CD14-positive monocyte (primary cell): ENCODE data around the gene RPTOR. TPM values are rescaled to one million over a fixed set of nuclear protein-coding genes. Genes with fewer than 3 reads are reported as not detected.

Source experiments
- DNase-seq, 3 donors: peaks; one replicate each; pipeline ENCODE4 v3.0.0-alpha.2; 2011 to 2022
- H2AFZ ChIP-seq: 2 replicates; pipeline ENCODE4 v1.6.0; 2012; ENCODE audit warnings: mild to moderate bottlenecking, low read depth, low read length, inconsistent platforms; ENCODE audit not compliant: insufficient read depth, poor library complexity, severe bottlenecking
- H3K27ac ChIP-seq, 2 donors: 1 replicate in 1 of 2; 2 replicates in 1 of 2; pipeline ENCODE4 v1.5.1; 2012 to 2013; ENCODE audit warnings: low read length in 2 of 2, control low read depth in 1 of 2, inconsistent platforms in 1 of 2, low read depth in 1 of 2, mild to moderate bottlenecking in 1 of 2
- H3K27me3 ChIP-seq, 2 donors: one replicate each; pipeline versions ENCODE4 v1.6.0 to v1.6.1; 2011 to 2013; ENCODE audit warnings: low read length in 2 of 2; ENCODE audit not compliant: control insufficient read depth in 2 of 2, insufficient read depth in 2 of 2
- H3K36me3 ChIP-seq, 2 donors: replicated peaks in 1 of 2; 1 replicate in 1 of 2; 2 replicates in 1 of 2; pipeline versions ENCODE4 v1.5.1 to v1.6.1; 2012 to 2013; ENCODE audit warnings: low read length in 2 of 2, control low read depth in 1 of 2, inconsistent platforms in 1 of 2, mild to moderate bottlenecking in 1 of 2; ENCODE audit not compliant: insufficient read depth in 2 of 2, control insufficient read depth in 1 of 2
- H3K4me1 ChIP-seq, 2 donors: 1 replicate in 1 of 2; 2 replicates in 1 of 2; pipeline versions ENCODE4 v1.5.1 to v1.6.1; 2012 to 2013; ENCODE audit warnings: low read length in 2 of 2, control low read depth in 1 of 2, inconsistent platforms in 1 of 2, mild to moderate bottlenecking in 1 of 2, moderate library complexity in 1 of 2; ENCODE audit not compliant: insufficient read depth in 2 of 2, control insufficient read depth in 1 of 2
- H3K4me2 ChIP-seq: replicated peaks from 2 replicates; pipeline ENCODE3; 2012; ENCODE audit warnings: low read length, moderate library complexity, mild to moderate bottlenecking; ENCODE audit not compliant: poor library complexity, severe bottlenecking; ENCODE audit errors: extremely low read depth
- H3K4me3 ChIP-seq, 3 experiments: fragments of 200-600 bp in 1 of 3; sonication (generic) in 1 of 3; replicated peaks in 1 of 3; 1 replicate in 2 of 3; 2 replicates in 1 of 3; pipeline ENCODE4 v1.5.1; 2011 to 2013; ENCODE audit warnings: low read length in 3 of 3, mild to moderate bottlenecking in 3 of 3, control low read depth in 2 of 3, low read depth in 2 of 3, inconsistent platforms in 1 of 3, moderate library complexity in 1 of 3
- H3K79me2 ChIP-seq: 2 replicates; pipeline ENCODE4 v1.6.0; 2012; ENCODE audit warnings: mild to moderate bottlenecking, control low read depth, inconsistent platforms, low read length, moderate library complexity; ENCODE audit not compliant: insufficient read depth
- H3K9ac ChIP-seq: 2 replicates; pipeline ENCODE4 v1.6.0; 2017; ENCODE audit warnings: low read length, mild to moderate bottlenecking; ENCODE audit not compliant: insufficient read depth, poor library complexity, severe bottlenecking
- H3K9me3 ChIP-seq, 2 donors: replicated peaks in 1 of 2; 1 replicate in 1 of 2; 2 replicates in 1 of 2; pipeline versions ENCODE4 v1.5.1 to v1.6.1; 2012 to 2013; ENCODE audit warnings: low read length in 2 of 2, control low read depth in 1 of 2; ENCODE audit not compliant: control insufficient read depth in 1 of 2, insufficient read depth in 1 of 2
- H4K20me1 ChIP-seq: 2 replicates; pipeline ENCODE4 v1.6.0; 2012; ENCODE audit warnings: mild to moderate bottlenecking, low read length, control low read depth, moderate library complexity; ENCODE audit not compliant: insufficient read depth
- H3K27ac Mint-ChIP-seq, 7 donors: one replicate each; pipeline ENCODE4 v1.8.0; 2020; ENCODE audit warnings: mild to moderate bottlenecking in 7 of 7, mixed read lengths in 7 of 7, moderate library complexity in 6 of 7, inconsistent platforms in 2 of 7
- H3K27me3 Mint-ChIP-seq, 3 donors: one replicate each; pipeline ENCODE4 v1.8.0; 2021 to 2022; ENCODE audit warnings: low read depth in 3 of 3, mild to moderate bottlenecking in 3 of 3, mixed read lengths in 3 of 3, moderate library complexity in 3 of 3, inconsistent platforms in 1 of 3
- H3K36me3 Mint-ChIP-seq, 2 donors: one replicate each; pipeline ENCODE4 v1.8.0; 2020; ENCODE audit warnings: mixed read lengths in 2 of 2, inconsistent platforms in 1 of 2, mild to moderate bottlenecking in 1 of 2
- H3K4me1 Mint-ChIP-seq: one replicate; pipeline ENCODE4 v1.8.0; 2020; ENCODE audit warnings: mild to moderate bottlenecking, mixed read lengths
- H3K4me3 Mint-ChIP-seq, 2 donors: one replicate each; pipeline ENCODE4 v1.8.0; 2020; ENCODE audit warnings: mild to moderate bottlenecking in 2 of 2, mixed read lengths in 2 of 2, moderate library complexity in 1 of 2
- H3K9me3 Mint-ChIP-seq, 7 donors: one replicate each; pipeline ENCODE4 v1.8.0; 2020 to 2022; ENCODE audit warnings: mixed read lengths in 7 of 7, mild to moderate bottlenecking in 6 of 7, moderate library complexity in 6 of 7, inconsistent platforms in 2 of 7
- WGBS: methylation state at CpG from one replicate; pipeline ENCODE4 v1.1.5; 2013; ENCODE audit warnings: missing lambda C conversion rate; ENCODE audit not compliant: insufficient coverage; 5-methylcytosine and 5-hydroxymethylcytosine counted together
- intact Hi-C, 2 donors: fragments of 100-400 bp; cut with micrococcal nuclease; formaldehyde crosslinking; loops; one replicate each; pipeline versions ENCODE4 v1.15.0 to v1.15.1; 2023
- polyA plus RNA-seq, 3 donors: library from polyadenylated mRNA; depleted of rRNA in 1 of 3; unstranded in 2 of 3; stranded (reverse) in 1 of 3; fragments of 300-500 nt in 2 of 3; fragments of >200 nt in 1 of 3; fragmentation: Illumina TruSeq in 2 of 3; gene quantifications; 1 replicate in 2 of 3; 2 replicates in 1 of 3; pipeline ENCODE4 v1.2.3, GENCODE V29; 2012 to 2021
- TF ChIP-seq, protein P1 (sequence below): fragments of 200-600 bp; IDR thresholded peaks from one replicate; pipeline ENCODE4 v1.8.0; 2022; ENCODE audit warnings: antibody characterized with exemption, mild to moderate bottlenecking

RPTOR gene
- polyA plus RNA-seq, 3 donors: 1.1 to 8.7 (median 2.6) TPM

DNA sequence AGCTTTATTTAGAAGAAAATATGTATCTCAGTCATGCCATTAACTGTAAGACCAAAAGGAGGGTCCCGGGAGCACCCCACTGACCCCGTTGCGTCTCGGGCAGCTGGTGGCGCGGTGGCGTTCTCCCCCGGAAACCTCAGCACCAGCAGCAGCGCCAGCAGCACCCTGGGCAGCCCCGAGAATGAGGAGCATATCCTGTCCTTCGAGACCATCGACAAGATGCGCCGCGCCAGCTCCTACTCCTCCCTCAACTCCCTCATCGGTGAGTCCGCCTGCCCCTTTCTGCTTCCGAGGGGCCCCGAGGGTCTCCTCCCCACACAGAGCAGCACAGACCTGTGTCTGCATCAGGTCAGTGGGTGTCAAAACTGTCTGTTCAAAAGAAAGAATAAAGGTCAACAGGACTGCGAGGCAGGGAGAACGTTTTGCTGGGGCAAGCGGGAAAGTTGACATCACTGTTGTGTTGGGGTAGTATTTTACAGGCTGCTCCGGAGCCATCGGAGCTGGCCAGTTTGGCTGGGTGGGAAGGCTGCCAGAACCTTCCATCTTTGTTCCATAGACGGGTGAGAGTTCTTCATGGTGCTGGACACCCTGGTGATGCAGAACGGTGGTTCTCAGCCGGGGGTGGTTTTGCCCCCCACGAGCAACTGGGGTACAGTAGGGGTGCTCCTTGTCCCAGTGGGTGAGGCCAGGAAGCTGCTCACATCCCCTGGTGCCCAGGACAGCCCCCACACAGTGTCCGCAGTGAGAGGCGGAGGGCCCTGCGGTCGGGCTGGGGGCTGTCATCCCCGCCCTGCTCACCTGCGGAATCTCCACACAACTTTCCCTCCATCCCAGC is 349.2 kb downstream of the RPTOR start:
- Histone ChIP-seq H3K79me2 (no peaks in the 10 kb centered on the region), H3K4me3 (no peak overlapping the region), H2AFZ (no peak overlapping the region), H3K9me3 (no peaks in the 10 kb centered on the region), H3K4me2 (no peak overlapping the region), H3K4me1 (peaks cover 31 to 32% of the 10 kb centered on the region in 2 donors), H3K36me3 (peaks cover 18 to 57% of the 10 kb centered on the region in 2 donors), H3K27ac (no peak overlapping the region), H4K20me1 (no peaks in the 10 kb centered on the region), H3K9ac (no peak overlapping the region), H3K27me3 (no peaks in the 10 kb centered on the region)
- Mint-ChIP-seq H3K36me3 (peaks cover 67 to 72% of the 10 kb centered on the region in 2 donors), H3K4me3 (no peak overlapping the region), H3K9me3 (peaks cover 0 to 1% (median 0%) of the 10 kb centered on the region in 7 donors), H3K27ac (peak overlapping the region in 5 of 7 donors; percentile 31 to 98 (median 60)), H3K27me3 (peaks cover 0 to 4% (median 0%) of the 10 kb centered on the region in 3 donors), H3K4me1 (peaks cover 41% of the 10 kb centered on the region)
- no peak for DNase-seq
- intact Hi-C loops: loop anchor here (5.0 to 10.0 kb wide), 2 partner anchors 37 to 319 kb away; no protein-coding TSS in a partner anchor
- WGBS: 98% methylated on average over 21 of the region's 34 CpGs
- TF ChIP-seq, protein P1, sequence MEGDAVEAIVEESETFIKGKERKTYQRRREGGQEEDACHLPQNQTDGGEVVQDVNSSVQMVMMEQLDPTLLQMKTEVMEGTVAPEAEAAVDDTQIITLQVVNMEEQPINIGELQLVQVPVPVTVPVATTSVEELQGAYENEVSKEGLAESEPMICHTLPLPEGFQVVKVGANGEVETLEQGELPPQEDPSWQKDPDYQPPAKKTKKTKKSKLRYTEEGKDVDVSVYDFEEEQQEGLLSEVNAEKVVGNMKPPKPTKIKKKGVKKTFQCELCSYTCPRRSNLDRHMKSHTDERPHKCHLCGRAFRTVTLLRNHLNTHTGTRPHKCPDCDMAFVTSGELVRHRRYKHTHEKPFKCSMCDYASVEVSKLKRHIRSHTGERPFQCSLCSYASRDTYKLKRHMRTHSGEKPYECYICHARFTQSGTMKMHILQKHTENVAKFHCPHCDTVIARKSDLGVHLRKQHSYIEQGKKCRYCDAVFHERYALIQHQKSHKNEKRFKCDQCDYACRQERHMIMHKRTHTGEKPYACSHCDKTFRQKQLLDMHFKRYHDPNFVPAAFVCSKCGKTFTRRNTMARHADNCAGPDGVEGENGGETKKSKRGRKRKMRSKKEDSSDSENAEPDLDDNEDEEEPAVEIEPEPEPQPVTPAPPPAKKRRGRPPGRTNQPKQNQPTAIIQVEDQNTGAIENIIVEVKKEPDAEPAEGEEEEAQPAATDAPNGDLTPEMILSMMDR: no peak

DNA sequence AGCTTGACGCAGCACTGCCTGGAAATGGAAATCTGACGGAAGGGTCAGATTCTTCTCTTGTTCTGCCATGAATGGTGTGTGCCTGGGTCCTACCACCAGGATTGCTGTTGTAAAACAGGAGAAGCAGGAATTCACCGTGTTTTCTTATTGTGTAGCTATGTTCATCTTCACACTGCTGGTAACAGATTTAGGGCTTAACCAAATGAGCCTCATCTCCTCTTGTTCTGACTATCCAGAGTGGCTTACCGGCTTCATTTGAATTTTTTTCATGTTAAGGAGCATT is 349.7 kb downstream of the RPTOR start:
- H3K36me3 ChIP-seq: peaks cover 16 to 55% of the 10 kb centered on the region in 2 donors
- H3K27me3 ChIP-seq: no peaks in the 10 kb centered on the region
- H3K27ac ChIP-seq: no peak overlapping the region
- peaks cover 0 to 1% (median 0%) of the 10 kb centered on the region in 7 donors for H3K9me3 Mint-ChIP-seq
- H3K79me2 ChIP-seq: no peaks in the 10 kb centered on the region
- peaks cover 0 to 4% (median 0%) of the 10 kb centered on the region in 3 donors for H3K27me3 Mint-ChIP-seq
- H3K36me3 Mint-ChIP-seq: peaks cover 63 to 67% of the 10 kb centered on the region in 2 donors
- TF ChIP-seq, protein P1: peak; percentile 27
- no peak for DNase-seq
- no peak overlapping the region for H3K4me2 ChIP-seq
- peak overlapping the region in 2 of 7 donors; percentile 11 to 98 for H3K27ac Mint-ChIP-seq
- no peaks in the 10 kb centered on the region for H4K20me1 ChIP-seq
- no peak overlapping the region for H3K9ac ChIP-seq
- H3K4me3 ChIP-seq: no peak overlapping the region
- no peaks in the 10 kb centered on the region for H3K9me3 ChIP-seq
- H3K4me1 ChIP-seq: peaks cover 31 to 32% of the 10 kb centered on the region in 2 donors
- no CpG with 5 or more reads among the region's 4 CpGs for WGBS
- H2AFZ ChIP-seq: no peak overlapping the region
- H3K4me3 Mint-ChIP-seq: no peak overlapping the region
- intact Hi-C loops: loop anchor here (5.0 to 10.0 kb wide), 2 partner anchors 37 to 320 kb away; no protein-coding TSS in a partner anchor
- peaks cover 36% of the 10 kb centered on the region for H3K4me1 Mint-ChIP-seq
